ENCODE measurements around the gene SLC52A1.
"Not testable (repeated sequence)": the region's sequence is repeated elsewhere in the genome, so short reads cannot be mapped to it uniquely, and the experiment has no call there.

SLC52A1 gene

GRCh38 chr17:5030168-5030567 lies 5.1 kb downstream of the SLC52A1 start:
- DNase-seq, result not testable (repeated sequence)

- DNase-seq, result no peak
Measured at GRCh38 chr17:5027916-5028315, 7.3 kb downstream of the SLC52A1 start.

- DNase-seq, result no peak
Measured at GRCh38 chr17:5027299-5027698, 7.9 kb downstream of the SLC52A1 start.

- no peak for DNase-seq
Measured at GRCh38 chr17:5024604-5025003, 10.6 kb downstream of the SLC52A1 start.

- no peak for DNase-seq
Measured at GRCh38 chr17:5023588-5024147, 11.6 kb downstream of the SLC52A1 start.

GRCh38 chr17:5022171-5022711 lies 13.0 kb downstream of the SLC52A1 start:
- DNase-seq, result no peak

- DNase-seq, result no peak
Measured at GRCh38 chr17:5020502-5021023, 14.7 kb downstream of the SLC52A1 start.

- DNase-seq, result peak in 1 of 5 experiments; percentile 36
Measured at GRCh38 chr17:5019475-5019956, 15.7 kb downstream of the SLC52A1 start.

GRCh38 chr17:5014357-5014756 lies 20.9 kb downstream of the SLC52A1 start:
- DNase-seq, result no peak

- peak in 1 of 5 experiments; percentile 35 for DNase-seq
Measured at GRCh38 chr17:5011928-5012327, 23.3 kb downstream of the SLC52A1 start.

GRCh38 chr17:5003214-5003867 lies 31.9 kb downstream of the SLC52A1 start:
- DNase-seq, result no peak

- DNase-seq, result no peak
Measured at GRCh38 chr17:5002121-5002788, 33.0 kb downstream of the SLC52A1 start.

GRCh38 chr17:5000237-5000639 lies 35.0 kb downstream of the SLC52A1 start:
- no peak for DNase-seq

GRCh38 chr17:4999430-5000093 lies 35.7 kb downstream of the SLC52A1 start:
- no peak for DNase-seq

- DNase-seq, result no peak
Measured at GRCh38 chr17:4998732-4999429, 36.3 kb downstream of the SLC52A1 start.

GRCh38 chr17:4998027-4998731 lies 37.0 kb downstream of the SLC52A1 start:
- DNase-seq, result no peak

- peak; percentile 83 to 91 (median 86) for DNase-seq
Measured at GRCh38 chr17:4997302-4998026, 37.8 kb downstream of the SLC52A1 start, which contains the start of the genes INCA1 and KIF1C. Gene INCA1, minus strand, starts transcription at chr17:4997522. Its CDS starts 3,085 bp downstream, at chr17:4994437. Gene KIF1C, plus strand, starts transcription at chr17:4997950. Its CDS starts 2,297 bp downstream, at chr17:5000247.

- DNase-seq, result no peak
Measured at GRCh38 chr17:4994081-4994595, 41.1 kb downstream of the SLC52A1 start.

- DNase-seq, result no peak
Measured at GRCh38 chr17:4987767-4988567, 47.3 kb downstream of the SLC52A1 start.

Measured in T-helper 2 cell (primary cell).